GM12892 (cell line): ENCODE data around the gene FOXO3.

Source experiments
- DNase-seq: peaks from one replicate; pipeline ENCODE4 v3.0.0; 2011; ENCODE audit not compliant: insufficient read length
- FAIRE-seq: peaks from 2 replicates; lab custom pipeline; 2011; peaks lifted over from hg19 to GRCh38; lab: Jason Lieb, UNC
- POLR2A ChIP-seq: IDR thresholded peaks from 2 replicates; pipeline ENCODE4 v1.6.1; 2011; ENCODE audit warnings: low read depth, low read length, control low read depth
- POLR2AphosphoS5 ChIP-seq: IDR thresholded peaks from 2 replicates; pipeline ENCODE4 v1.6.1; 2011; ENCODE audit warnings: low read depth, low read length, control low read depth
- TAF1 ChIP-seq: IDR thresholded peaks from 2 replicates; pipeline ENCODE4 v1.6.1; 2011; ENCODE audit warnings: low read depth, mild to moderate bottlenecking, control low read depth, low read length, borderline replicate concordance

Gene FOXO3

GRCh38 chr6:108712946-108713345 is 152.2 kb downstream of the FOXO3 start:
- FAIRE-seq: no peak
- TF ChIP-seq TAF1: no peak
- no peak for TF ChIP-seq POLR2A
- TF ChIP-seq POLR2AphosphoS5: no peak
- DNase-seq: no peak

- FAIRE-seq (no peak), DNase-seq (no peak)
- TF ChIP-seq POLR2A (no peak), TAF1 (no peak), POLR2AphosphoS5 (no peak)
These were observed 153.5 kb downstream of the FOXO3 start for GRCh38 chr6:108714101-108714765.

GRCh38 chr6:108714766-108715414 is 154.2 kb downstream of the FOXO3 start:
- FAIRE-seq: peak; percentile 33
- TF ChIP-seq POLR2AphosphoS5: no peak
- TF ChIP-seq POLR2A: no peak
- no peak for TF ChIP-seq TAF1
- no peak for DNase-seq

- FAIRE-seq: no peak
- no peak for DNase-seq
- TF ChIP-seq TAF1 (no peak), POLR2A (no peak), POLR2AphosphoS5 (no peak)
These were observed 155.1 kb downstream of the FOXO3 start for GRCh38 chr6:108715832-108716231.

- DNase-seq: no peak
- TF ChIP-seq POLR2AphosphoS5: no peak
- no peak for TF ChIP-seq TAF1
- no peak for TF ChIP-seq POLR2A
- FAIRE-seq: no peak
These were observed 156.4 kb downstream of the FOXO3 start for GRCh38 chr6:108716801-108717791.

- FAIRE-seq: no peak
- TF ChIP-seq POLR2AphosphoS5: no peak
- TF ChIP-seq POLR2A: no peak
- TF ChIP-seq TAF1: no peak
These were observed 158.8 kb downstream of the FOXO3 start for GRCh38 chr6:108719477-108719876.

GRCh38 chr6:108720827-108721226 is 160.1 kb downstream of the FOXO3 start:
- no peak for FAIRE-seq
- no peak for DNase-seq
- TF ChIP-seq POLR2AphosphoS5 (no peak), TAF1 (no peak), POLR2A (no peak)

More at GRCh38 chr6:108719477-108719876, 158.8 kb downstream of the FOXO3 start:
- DNase-seq: no peak

GRCh38 chr6:108721286-108721685 is 160.6 kb downstream of the FOXO3 start:
- TF ChIP-seq POLR2AphosphoS5 (no peak), POLR2A (no peak), TAF1 (no peak)

GRCh38 chr6:108723594-108723993 is 162.9 kb downstream of the FOXO3 start:
- FAIRE-seq (no peak), DNase-seq (no peak)
- TF ChIP-seq TAF1: no peak
- no peak for TF ChIP-seq POLR2A
- no peak for TF ChIP-seq POLR2AphosphoS5

More at GRCh38 chr6:108721286-108721685, 160.6 kb downstream of the FOXO3 start:
- FAIRE-seq (no peak), DNase-seq (no peak)

- FAIRE-seq: no peak
- TF ChIP-seq POLR2A: no peak
- TF ChIP-seq TAF1: no peak
- TF ChIP-seq POLR2AphosphoS5: no peak
- DNase-seq: no peak
These were observed 166.1 kb downstream of the FOXO3 start for GRCh38 chr6:108726726-108727339.
